ENCODE results near the gene TAS2R5. TPM values are rescaled to one million over a fixed set of nuclear protein-coding genes. Genes with fewer than 3 reads are reported as not detected.
"Not testable (repeated sequence)": the region's sequence is repeated elsewhere in the genome, so short reads cannot be mapped to it uniquely, and the experiment has no call there.

Gene TAS2R5
- total RNA-seq, 3 donors from 2014 or later = 0.20 to 0.69 (median 0.35) TPM

- H3K4me3 Mint-ChIP-seq; H3K4me1 Mint-ChIP-seq (ENCODE audit: low read depth); ATAC-seq; H3K27me3 Mint-ChIP-seq (ENCODE audit: low read depth); DNase-seq: not testable (repeated sequence)
- H3K36me3 Mint-ChIP-seq (ENCODE audit: insufficient read depth) = peaks cover 19% of the 10 kb centered on the region
- peaks cover 65% of the 10 kb centered on the region for H3K9me3 Mint-ChIP-seq
Measured at GRCh38 chr7:141822432-141822831, 32.4 kb downstream of the TAS2R5 start.

GRCh38 chr7:141837683-141838082 is 47.7 kb downstream of the TAS2R5 start:
- Mint-ChIP-seq H3K9me3 (no peaks in the 10 kb centered on the region), H3K4me1 (ENCODE audit: low read depth) (no peaks in the 10 kb centered on the region), H3K4me3 (no peak overlapping the region), H3K27me3 (ENCODE audit: low read depth) (no peaks in the 10 kb centered on the region), H3K36me3 (ENCODE audit: insufficient read depth) (no peaks in the 10 kb centered on the region)
- no peak for DNase-seq
- ATAC-seq = no peak

- ATAC-seq = no peak
- H3K9me3 Mint-ChIP-seq = no peaks in the 10 kb centered on the region
- no peak overlapping the region for H3K4me3 Mint-ChIP-seq
- H3K27me3 Mint-ChIP-seq (ENCODE audit: low read depth) = no peaks in the 10 kb centered on the region
- no peak for DNase-seq
- no peaks in the 10 kb centered on the region for H3K4me1 Mint-ChIP-seq (ENCODE audit: low read depth)
- H3K36me3 Mint-ChIP-seq (ENCODE audit: insufficient read depth) = no peaks in the 10 kb centered on the region
Measured at GRCh38 chr7:141838581-141838980, 48.6 kb downstream of the TAS2R5 start.

- Mint-ChIP-seq H3K36me3 (ENCODE audit: insufficient read depth) (no peaks in the 10 kb centered on the region), H3K27me3 (ENCODE audit: low read depth) (no peaks in the 10 kb centered on the region), H3K4me1 (ENCODE audit: low read depth) (no peaks in the 10 kb centered on the region), H3K4me3 (no peak overlapping the region), H3K9me3 (no peaks in the 10 kb centered on the region)
- DNase-seq = no peak
- no peak for ATAC-seq
Measured at GRCh38 chr7:141839256-141839655, 49.2 kb downstream of the TAS2R5 start.

GRCh38 chr7:141840708-141841107 is 50.7 kb downstream of the TAS2R5 start:
- Mint-ChIP-seq H3K4me3 (no peak overlapping the region), H3K27me3 (ENCODE audit: low read depth) (no peaks in the 10 kb centered on the region), H3K36me3 (ENCODE audit: insufficient read depth) (no peaks in the 10 kb centered on the region), H3K9me3 (no peaks in the 10 kb centered on the region), H3K4me1 (ENCODE audit: low read depth) (no peaks in the 10 kb centered on the region)
- ATAC-seq = no peak
- no peak for DNase-seq

Other genes starting within 250 kb of the TAS2R5 start
- gene AGK, start 238.8 kb upstream of the TAS2R5 start, total RNA-seq = 10 to 100 TPM; 79.9 to 94.5 (median 90.2) TPM
- 10 to 100 TPM; 15.4 to 16.1 (median 15.8) TPM for gene DENND11, start 88.1 kb upstream of the TAS2R5 start, total RNA-seq
- gene WEE2, start 81.9 kb upstream of the TAS2R5 start, total RNA-seq = not detected
- 100 to 1,000 TPM; 326 to 387 (median 369) TPM for gene SSBP1, start 51.9 kb upstream of the TAS2R5 start, total RNA-seq
- under 1 TPM; 0.29 to 0.61 (median 0.43) TPM for gene TAS2R3, start 26.1 kb upstream of the TAS2R5 start, total RNA-seq
- under 1 TPM; 0.20 to 0.42 (median 0.22) TPM for gene TAS2R4, start 13.5 kb upstream of the TAS2R5 start, total RNA-seq
- not detected for gene PRSS37, start 51.3 kb downstream of the TAS2R5 start, total RNA-seq
- not detected for gene OR9A4, start 126.2 kb downstream of the TAS2R5 start, total RNA-seq
- gene CLEC5A, start 156.8 kb downstream of the TAS2R5 start, total RNA-seq = not detected
- gene TAS2R38, start 183.6 kb downstream of the TAS2R5 start, total RNA-seq = not detected
- gene MGAM, start 205.7 kb downstream of the TAS2R5 start, total RNA-seq = not detected

Data from activated T-cell treated with anti-CD3 and anti-CD28 coated beads, Interleukin-2, amount 50 U/mL, for 4 hours (primary cell).